Breast epithelium (tissue), 3 donors: ENCODE measurements around the gene KLK7.

Experiments used
- CTCF ChIP-seq, 3 donors: fragments of 450-650 bp; IDR thresholded peaks; one replicate each; pipeline ENCODE4 v1.5.1; 2016 to 2017; ENCODE audit warnings: antibody characterized with exemption in 3 of 3, mild to moderate bottlenecking in 3 of 3, moderate library complexity in 3 of 3
- POLR2A ChIP-seq: fragments of 450-650 bp; IDR thresholded peaks from one replicate; pipeline ENCODE4 v1.6.1; 2016; ENCODE audit warnings: antibody characterized with exemption, mild to moderate bottlenecking, moderate library complexity

- TF ChIP-seq POLR2A (no peak), CTCF (IDR thresholded peaks at IDR 0.05) (no peak)
These were observed 16.7 kb upstream of the KLK7 start for GRCh38 chr19:51000426-51000825.
